CD4-positive, alpha-beta memory T cell (primary cell): ENCODE results near the gene IL2RG. TPM values are rescaled to one million over a fixed set of nuclear protein-coding genes. Genes with fewer than 3 reads are reported as not detected.
A peak's percentile ranks its signal among the peaks of the same experiment; 100 is the strongest.

Experiments
- CTCF ChIA-PET: fragments of 350-600 bp; sonication (Branson Sonifier 250); formaldehyde crosslinking; loops from one replicate; lab custom pipeline; 2021; ENCODE audit warnings: inconsistent platforms; ENCODE audit not compliant: partially characterized antibody; lab: Charles Lee
- POLR2A ChIA-PET: fragments of 350-600 bp; sonication (Branson Sonifier 250); formaldehyde crosslinking; loops from one replicate; lab custom pipeline; 2021; ENCODE audit not compliant: partially characterized antibody; lab: Charles Lee
- DNase-seq, 5 donors: peaks; one replicate each; pipeline versions ENCODE4 v3.0.0 to v3.0.0-alpha.2; 2020 to 2022; ENCODE audit warnings: mixed read lengths in 1 of 5
- H3K27ac ChIP-seq: one replicate; pipeline ENCODE4 v1.7.0; 2013; ENCODE audit warnings: low read depth, low read length
- H3K27me3 ChIP-seq: 2 replicates; pipeline ENCODE4 v1.7.0; 2013; ENCODE audit warnings: mild to moderate bottlenecking, low read length, moderate library complexity; ENCODE audit not compliant: insufficient read depth
- H3K36me3 ChIP-seq: 2 replicates; pipeline ENCODE4 v1.7.0; 2013; ENCODE audit warnings: mild to moderate bottlenecking, low read length, moderate library complexity; ENCODE audit not compliant: insufficient read depth
- H3K4me1 ChIP-seq: 2 replicates; pipeline ENCODE4 v1.7.0; 2013; ENCODE audit warnings: mild to moderate bottlenecking, low read length, moderate library complexity; ENCODE audit not compliant: insufficient read depth
- H3K4me3 ChIP-seq, 2 donors: one replicate each; pipeline ENCODE4 v1.7.0; 2013; ENCODE audit warnings: low read length in 2 of 2, mild to moderate bottlenecking in 1 of 2
- H3K9me3 ChIP-seq, 2 donors: one replicate each; pipeline ENCODE4 v1.7.0; 2013; ENCODE audit warnings: low read length in 2 of 2, control low read depth in 1 of 2; ENCODE audit not compliant: control insufficient read depth in 1 of 2
- H3K27ac Mint-ChIP-seq, 7 donors: one replicate each; pipeline ENCODE4 v1.8.0; 2020 to 2021; ENCODE audit warnings: mixed read lengths in 7 of 7, mild to moderate bottlenecking in 6 of 7, inconsistent platforms in 3 of 7, moderate library complexity in 3 of 7
- H3K27me3 Mint-ChIP-seq, 2 donors: one replicate each; pipeline ENCODE4 v1.8.0; 2020 to 2021; ENCODE audit warnings: mixed read lengths in 2 of 2
- H3K36me3 Mint-ChIP-seq, 2 donors: one replicate each; pipeline ENCODE4 v1.8.0; 2020 to 2021; ENCODE audit warnings: mixed read lengths in 2 of 2, inconsistent platforms in 1 of 2, mild to moderate bottlenecking in 1 of 2
- H3K4me1 Mint-ChIP-seq, 4 donors: one replicate each; pipeline ENCODE4 v1.8.0; 2020 to 2021; ENCODE audit warnings: mixed read lengths in 4 of 4, mild to moderate bottlenecking in 1 of 4
- H3K4me3 Mint-ChIP-seq, 8 donors: one replicate each; pipeline ENCODE4 v1.8.0; 2020 to 2021; ENCODE audit warnings: mixed read lengths in 8 of 8, mild to moderate bottlenecking in 7 of 8, moderate library complexity in 6 of 8, inconsistent platforms in 3 of 8
- H3K9me3 Mint-ChIP-seq, 8 donors: one replicate each; pipeline ENCODE4 v1.8.0; 2020 to 2021; ENCODE audit warnings: mixed read lengths in 8 of 8, mild to moderate bottlenecking in 5 of 8, inconsistent platforms in 3 of 8, moderate library complexity in 1 of 8
- intact Hi-C: fragments of 100-400 bp; cut with micrococcal nuclease; formaldehyde crosslinking; loops from one replicate; pipeline ENCODE4 v1.15.1; 2023
- polyA plus RNA-seq, 2 donors: library from polyadenylated mRNA; unstranded; fragments of 300-500 nt; fragmentation: Illumina TruSeq; gene quantifications; one replicate each; pipeline ENCODE4 v1.2.3, GENCODE V29; 2021
- total RNA-seq, 2 experiments: library from RNA; stranded (reverse); gene quantifications; one replicate each; pipeline ENCODE4 v1.2.3, GENCODE V29; 2021

IL2RG gene
- total and polyA plus RNA-seq, 4 experiments from 2014 or later = 378 to 1,440 (median 892) TPM

DNA sequence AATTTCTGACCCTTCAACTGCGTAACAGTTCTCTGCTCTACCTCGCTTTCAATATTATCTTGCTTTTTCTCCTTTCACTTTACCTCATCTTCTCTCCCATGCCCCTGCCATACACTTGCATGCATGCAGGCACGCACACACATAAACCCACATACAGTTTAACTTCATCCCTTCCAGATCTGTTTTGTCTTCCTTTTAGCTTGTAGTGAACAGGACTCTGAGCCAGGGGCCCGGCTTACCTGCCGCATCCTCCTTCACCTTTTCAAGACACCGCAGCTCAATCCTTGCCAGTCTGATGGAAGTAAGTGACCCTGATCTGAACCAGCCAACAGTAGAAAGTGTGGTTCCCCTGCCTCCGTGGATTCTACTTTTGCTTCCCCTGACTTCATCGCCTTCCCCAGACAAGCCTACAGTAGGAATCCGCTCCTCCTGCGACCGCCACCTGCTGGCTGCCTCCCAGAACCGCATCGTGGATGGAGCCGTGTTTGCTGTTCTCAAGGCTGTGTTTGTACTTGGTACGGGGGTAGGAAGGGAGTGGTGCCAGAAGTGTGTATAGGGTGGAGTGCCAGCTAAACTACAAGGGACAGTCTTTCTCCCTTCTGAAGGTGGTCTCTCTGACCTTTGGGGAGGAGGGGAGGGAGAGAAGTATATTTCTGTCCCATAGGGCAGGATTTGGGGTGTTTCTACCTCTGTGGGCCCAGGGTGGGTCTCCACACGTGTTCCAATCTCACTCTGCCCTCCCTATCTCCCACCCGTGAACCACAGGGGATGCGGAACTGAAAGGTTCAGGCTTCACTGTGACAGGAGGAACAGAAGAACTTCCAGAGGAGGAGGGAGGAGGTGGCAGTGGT is 17.8 kb upstream of the IL2RG start:
- H3K27me3 ChIP-seq = no peaks in the 10 kb centered on the region
- intact Hi-C loops = loop anchor here (1.0 to 2.0 kb wide), 4 partner anchors 18 to 50 kb away; partner anchors contain the start of gene IL2RG
- Mint-ChIP-seq H3K36me3 (peaks cover 15 to 65% of the 10 kb centered on the region in 2 donors), H3K27me3 (no peaks in the 10 kb centered on the region), H3K27ac (peak overlapping the region; percentile 38 to 94 (median 89)), H3K9me3 (no peaks in the 10 kb centered on the region), H3K4me3 (peak overlapping the region in 4 of 8 donors; percentile 0 to 64 (median 21)), H3K4me1 (peaks cover 7 to 18% (median 15%) of the 10 kb centered on the region in 4 donors)
- peak; percentile 76 to 80 (median 80) for DNase-seq
- H3K27ac ChIP-seq = peak overlapping the region; percentile 28
- H3K4me1 ChIP-seq = peaks cover 13% of the 10 kb centered on the region
- peaks cover 38% of the 10 kb centered on the region for H3K36me3 ChIP-seq
- POLR2A ChIA-PET = interaction anchor here (1.0 to 3.9 kb wide), 7 partner anchors 11 to 32 kb away, joined by 3 to 47 read pairs (median 15); partner anchors contain the start of genes FOXO4, IL2RG and MED12
- no peaks in the 10 kb centered on the region for H3K9me3 ChIP-seq
- H3K4me3 ChIP-seq = no peak overlapping the region
- CTCF ChIA-PET = interaction anchor here (0.5 to 4.3 kb wide), 13 partner anchors 11 to 159 kb away, joined by 3 to 75 read pairs (median 6); partner anchors contain the start of genes CXorf65, FOXO4, IL2RG and MED12

DNA sequence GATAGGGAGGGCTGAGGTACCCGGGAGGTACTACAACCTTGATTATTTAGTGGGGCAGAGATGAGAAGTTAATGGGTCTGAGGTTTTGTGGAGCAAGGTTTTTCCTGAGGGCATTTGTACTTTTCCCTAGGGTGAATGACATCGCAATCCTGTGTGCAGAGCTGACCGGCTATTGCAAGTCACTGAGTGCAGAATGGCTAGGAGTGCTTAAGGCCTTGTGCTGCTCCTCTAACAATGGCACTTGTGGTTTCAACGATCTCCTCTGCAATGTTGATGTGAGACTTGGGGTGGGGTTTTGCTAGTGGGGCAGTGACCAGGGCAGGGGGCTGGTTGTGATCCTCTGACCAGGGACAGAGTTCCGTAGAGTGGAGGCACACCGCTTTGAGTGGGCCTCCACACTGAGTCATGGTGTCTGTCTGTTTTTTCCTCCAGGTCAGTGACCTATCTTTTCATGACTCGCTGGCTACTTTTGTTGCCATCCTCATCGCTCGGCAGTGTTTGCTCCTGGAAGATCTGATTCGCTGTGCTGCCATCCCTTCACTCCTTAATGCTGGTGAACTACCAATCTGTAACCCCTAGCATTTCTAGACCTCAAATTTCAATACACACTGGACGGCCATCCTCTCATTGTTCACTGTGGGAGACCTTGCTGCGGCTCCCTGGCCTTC is 16.9 kb upstream of the IL2RG start:
- no peak overlapping the region for H3K4me3 Mint-ChIP-seq
- Histone ChIP-seq H3K9me3 (no peaks in the 10 kb centered on the region), H3K27ac (peak overlapping the region; percentile 28), H3K4me1 (peaks cover 13% of the 10 kb centered on the region), H3K36me3 (peaks cover 43% of the 10 kb centered on the region), H3K4me3 (no peak overlapping the region), H3K27me3 (no peaks in the 10 kb centered on the region)
- DNase-seq = no peak
- peak overlapping the region in 5 of 7 donors; percentile 38 to 90 (median 59) for H3K27ac Mint-ChIP-seq
- peaks cover 19 to 66% of the 10 kb centered on the region in 2 donors for H3K36me3 Mint-ChIP-seq
- H3K9me3 Mint-ChIP-seq = no peaks in the 10 kb centered on the region
- H3K4me1 Mint-ChIP-seq = peaks cover 7 to 18% (median 15%) of the 10 kb centered on the region in 4 donors
- intact Hi-C loops = loop anchor here (2.0 kb wide), 1 partner anchor 51 kb away; no protein-coding TSS in a partner anchor
- POLR2A ChIA-PET = interaction anchor here (1.0 to 3.9 kb wide), 10 partner anchors 10 to 32 kb away, joined by 3 to 47 read pairs (median 12); partner anchors contain the start of genes FOXO4, IL2RG and MED12
- CTCF ChIA-PET = interaction anchor here (0.5 to 4.3 kb wide), 12 partner anchors 10 to 158 kb away, joined by 3 to 75 read pairs (median 8); partner anchors contain the start of genes CXorf65, FOXO4, IL2RG and MED12
- no peaks in the 10 kb centered on the region for H3K27me3 Mint-ChIP-seq

- peaks cover 11 to 43% (median 25%) of the 10 kb centered on the region in 4 donors for H3K4me1 Mint-ChIP-seq
- Histone ChIP-seq H3K27ac (peak overlapping the region; percentile 88), H3K27me3 (no peaks in the 10 kb centered on the region), H3K9me3 (no peaks in the 10 kb centered on the region), H3K4me1 (peaks cover 21% of the 10 kb centered on the region), H3K36me3 (peaks cover 27% of the 10 kb centered on the region), H3K4me3 (peak overlapping the region; percentile 26 to 36)
- no peaks in the 10 kb centered on the region for H3K9me3 Mint-ChIP-seq
- ChIA-PET POLR2A (interaction anchor here (0.6 to 5.8 kb wide), 17 partner anchors 8 to 503 kb away, joined by 3 to 96 read pairs (median 8); partner anchors contain the start of genes CXorf65, FOXO4, IL2RG and NONO), CTCF (interaction anchor here (0.6 to 2.9 kb wide), 8 partner anchors 9 to 42 kb away, joined by 3 to 26 read pairs (median 7); partner anchors contain the start of gene FOXO4)
- DNase-seq = no peak
- no peaks in the 10 kb centered on the region for H3K27me3 Mint-ChIP-seq
- H3K4me3 Mint-ChIP-seq = peak overlapping the region; percentile 84 to 90 (median 89)
- peak overlapping the region; percentile 90 to 95 (median 95) for H3K27ac Mint-ChIP-seq
- intact Hi-C loops = loop anchor here (1.0 to 10.0 kb wide), 3 partner anchors 9 to 416 kb away; partner anchors contain the start of gene OGT
- H3K36me3 Mint-ChIP-seq = peaks cover 14 to 29% of the 10 kb centered on the region in 2 donors
Measured at GRCh38 chrX:71118985-71119535, 7.7 kb upstream of the IL2RG start.

- no peaks in the 10 kb centered on the region for H3K27me3 ChIP-seq
- peak; percentile 75 to 83 (median 78) for DNase-seq
- H3K27me3 Mint-ChIP-seq = no peaks in the 10 kb centered on the region
- peak within 1 kb of the TSS; percentile 84 to 90 (median 89) for H3K4me3 Mint-ChIP-seq
- ChIA-PET POLR2A (interaction anchor here (0.6 to 5.8 kb wide), 20 partner anchors 8 to 520 kb away, joined by 3 to 96 read pairs (median 7); partner anchors contain the start of genes CXorf65, FOXO4, NONO and OGT), CTCF (interaction anchor here (0.6 to 2.9 kb wide), 10 partner anchors 8 to 61 kb away, joined by 3 to 26 read pairs (median 6); partner anchors contain the start of gene FOXO4)
- no peaks in the 10 kb centered on the region for H3K9me3 ChIP-seq
- peak within 1 kb of the TSS; percentile 36 to 69 for H3K4me3 ChIP-seq
- H3K36me3 ChIP-seq = peaks cover 22% of the 10 kb centered on the region
- H3K27ac ChIP-seq = peak within 1 kb of the TSS; percentile 88
- peak within 1 kb of the TSS; percentile 90 to 95 (median 95) for H3K27ac Mint-ChIP-seq
- intact Hi-C loops = loop anchor here (1.0 to 10.0 kb wide), 3 partner anchors 8 to 416 kb away; partner anchors contain the start of gene OGT
- H3K9me3 Mint-ChIP-seq = no peaks in the 10 kb centered on the region
- peaks cover 26% of the 10 kb centered on the region for H3K4me1 ChIP-seq
- peaks cover 15 to 47% (median 29%) of the 10 kb centered on the region in 4 donors for H3K4me1 Mint-ChIP-seq
- H3K36me3 Mint-ChIP-seq = peaks cover 10 to 25% of the 10 kb centered on the region in 2 donors
Measured at GRCh38 chrX:71118032-71118984, 6.9 kb upstream of the IL2RG start, which contains the start of gene MED12. Gene MED12 (plus strand): TSS chrX:71118596. CDS start chrX:71118755, 159 bp downstream.

DNA sequence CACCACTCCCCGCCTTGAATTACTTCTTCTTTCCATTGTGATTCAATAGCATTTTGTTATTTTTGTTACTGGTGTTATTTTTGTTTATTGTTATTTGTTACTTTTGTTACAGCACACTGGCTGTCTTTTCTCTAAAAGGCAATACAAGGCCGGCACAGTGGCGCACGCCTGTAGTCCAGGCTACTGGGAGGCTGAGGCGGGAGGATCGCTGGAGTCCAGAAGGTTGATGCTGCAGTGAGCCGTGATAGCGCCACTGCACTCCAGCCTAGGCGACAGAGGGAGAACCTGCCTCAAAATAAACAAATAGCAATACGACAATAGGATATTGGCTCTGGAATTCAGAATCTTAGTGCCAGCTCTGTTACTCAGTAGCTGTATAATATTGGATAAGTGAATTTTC is 6.0 kb upstream of the IL2RG start:
- H3K36me3 Mint-ChIP-seq = peaks cover 5 to 17% of the 10 kb centered on the region in 2 donors
- Histone ChIP-seq H3K27ac (peak overlapping the region; percentile 88), H3K4me3 (no peak overlapping the region), H3K4me1 (peaks cover 34% of the 10 kb centered on the region), H3K27me3 (no peaks in the 10 kb centered on the region), H3K36me3 (peaks cover 15% of the 10 kb centered on the region), H3K9me3 (no peaks in the 10 kb centered on the region)
- H3K27me3 Mint-ChIP-seq = no peaks in the 10 kb centered on the region
- H3K9me3 Mint-ChIP-seq = no peaks in the 10 kb centered on the region
- H3K27ac Mint-ChIP-seq = peak overlapping the region; percentile 11 to 88 (median 68)
- H3K4me1 Mint-ChIP-seq = peaks cover 15 to 50% (median 35%) of the 10 kb centered on the region in 4 donors
- DNase-seq = no peak
- intact Hi-C loops = loop anchor here (10.0 kb wide), 1 partner anchor 417 kb away; the partner anchor contains the start of gene OGT
- POLR2A ChIA-PET = interaction anchor here (1.4 to 5.8 kb wide), 10 partner anchors 9 to 416 kb away, joined by 4 to 96 read pairs (median 14); partner anchors contain the start of genes CXorf65, FOXO4, OGT and SNX12
- CTCF ChIA-PET = interaction anchor here (1.1 to 2.9 kb wide), 6 partner anchors 9 to 62 kb away, joined by 3 to 26 read pairs (median 12); no protein-coding TSS in a partner anchor
- H3K4me3 Mint-ChIP-seq = peak overlapping the region in 1 of 8 donors; percentile 11
